H1 (cell line): ENCODE results near the gene HDAC9. TPM values are rescaled to one million over a fixed set of nuclear protein-coding genes. Genes with fewer than 3 reads are reported as not detected.

Experiments
- CREB1 ChIP-seq: IDR thresholded peaks from 2 replicates; pipeline ENCODE4 v1.6.1; 2012; ENCODE audit warnings: inconsistent platforms
- SIX5 ChIP-seq: IDR thresholded peaks from 2 replicates; pipeline ENCODE4 v1.6.1; 2011; ENCODE audit warnings: mild to moderate bottlenecking, low read depth, low read length
- polyA plus RNA-seq, 7 experiments: library from polyadenylated mRNA; depleted of rRNA in 3 of 7; stranded (reverse) in 5 of 7; unstranded in 2 of 7; fragments of >200 nt in 5 of 7; fragments of 200-250 nt in 2 of 7; gene quantifications; 1 replicate in 5 of 7; 2 replicates in 1 of 7; 4 replicates in 1 of 7; pipeline versions ENCODE4 v1.2.1 to v1.2.3, GENCODE V29; 2011 to 2013; ENCODE audit warnings: missing spikeins in 2 of 7, mixed read lengths in 2 of 7
- total RNA-seq: library from RNA; stranded (reverse); fragmentation: NEBNext Ultra II Directional; extraction: Animal tissue kit (Norgen Biotek cat#: 25700); gene quantifications from 2 replicates; pipeline ENCODE4 v1.2.1, GENCODE V29; 2021

HDAC9 gene
- total and polyA plus RNA-seq, 2 of the 8 experiments (the other 6 are each of a cell fraction or from before 2014, with no cell fraction given) = 9.5 to 13.1 TPM

DNA sequence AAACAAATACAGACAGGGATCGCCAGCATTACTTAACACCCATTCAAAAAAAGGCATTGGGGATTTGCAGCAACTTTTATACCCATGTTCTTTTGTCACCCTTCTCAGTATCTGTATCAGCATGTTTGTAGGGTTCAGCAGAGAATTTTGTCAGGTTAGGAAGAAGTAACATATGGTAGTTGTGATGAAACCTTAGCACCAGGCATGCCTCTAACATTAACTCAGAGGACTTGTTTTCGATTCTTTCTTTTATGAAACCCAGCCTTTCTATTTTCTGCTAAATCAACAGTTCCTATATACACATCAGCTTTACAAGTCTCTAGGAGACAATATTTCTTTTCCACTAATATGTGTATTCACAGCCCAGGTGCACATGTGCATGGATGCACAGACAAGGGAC is 22.4 kb upstream of the HDAC9 start (continued):
- TF ChIP-seq CREB1 (no peak), SIX5 (no peak)
